Activated CD4-positive, alpha-beta T cell treated with anti-CD3 and anti-CD28 coated beads, Interleukin-2, amount 10 ng/mL, durations not matched to agents 24 days and 14 days (primary cell): ENCODE measurements around the gene SLIT2. TPM values are rescaled to one million over a fixed set of nuclear protein-coding genes. Genes with fewer than 3 reads are reported as not detected.

Experiments
- DNase-seq: peaks from one replicate; pipeline ENCODE4 v3.0.0; 2022
- H3K27ac Mint-ChIP-seq: one replicate; pipeline ENCODE4 v1.8.0; 2022; ENCODE audit warnings: mild to moderate bottlenecking, mixed read lengths
- H3K27me3 Mint-ChIP-seq: one replicate; pipeline ENCODE4 v1.8.0; 2022; ENCODE audit warnings: mixed read lengths
- H3K36me3 Mint-ChIP-seq: one replicate; pipeline ENCODE4 v1.8.0; 2022; ENCODE audit warnings: low read depth, mild to moderate bottlenecking, mixed read lengths
- H3K4me1 Mint-ChIP-seq: one replicate; pipeline ENCODE4 v1.8.0; 2021; ENCODE audit warnings: mixed read lengths
- H3K4me3 Mint-ChIP-seq: one replicate; pipeline ENCODE4 v1.8.0; 2022; ENCODE audit warnings: mild to moderate bottlenecking, moderate library complexity, mixed read lengths
- H3K9me3 Mint-ChIP-seq: one replicate; pipeline ENCODE4 v1.8.0; 2021; ENCODE audit warnings: mixed read lengths
- intact Hi-C: fragments of 100-400 bp; cut with micrococcal nuclease; formaldehyde crosslinking; loops from one replicate; pipeline ENCODE4 v1.15.1; 2023
- total RNA-seq: library from RNA; stranded (reverse); gene quantifications from 2 replicates; pipeline ENCODE4 v1.2.3, GENCODE V29; 2022

SLIT2 gene
- total RNA-seq, 1 donor from 2014 or later, result 0.07 TPM

DNA sequence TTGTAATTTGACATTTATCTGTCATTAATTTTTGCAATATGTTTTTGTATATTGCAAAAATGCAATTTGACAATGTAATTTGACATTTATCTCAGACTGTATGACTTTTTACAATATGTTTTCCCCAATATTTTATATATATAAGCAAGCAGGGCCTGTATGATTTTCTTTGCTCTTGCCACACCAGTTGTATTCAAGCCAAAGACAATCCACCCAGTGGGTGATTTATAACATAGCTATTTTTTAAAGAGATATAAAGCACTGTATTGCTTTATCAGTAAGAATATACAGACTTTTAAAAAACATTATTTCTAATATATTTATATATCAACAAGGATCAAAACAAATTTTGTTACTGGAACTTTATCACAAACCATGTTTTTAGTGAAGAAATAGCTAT, 47.3 kb downstream of the SLIT2 start:
- Mint-ChIP-seq H3K9me3 (no peaks in the 10 kb centered on the region), H3K4me1 (no peaks in the 10 kb centered on the region)

GRCh38 chr4:20299515-20299914, 47.8 kb downstream of the SLIT2 start:
- H3K9me3 Mint-ChIP-seq, result no peaks in the 10 kb centered on the region

More for the DNA sequence above, 47.3 kb downstream of the SLIT2 start:
- no peak for DNase-seq
- H3K27me3 Mint-ChIP-seq, result no peaks in the 10 kb centered on the region
- no peak overlapping the region for H3K4me3 Mint-ChIP-seq
- intact Hi-C loops, result no loop called here
- H3K27ac Mint-ChIP-seq, result no peak overlapping the region
- H3K36me3 Mint-ChIP-seq, result no peaks in the 10 kb centered on the region

DNA sequence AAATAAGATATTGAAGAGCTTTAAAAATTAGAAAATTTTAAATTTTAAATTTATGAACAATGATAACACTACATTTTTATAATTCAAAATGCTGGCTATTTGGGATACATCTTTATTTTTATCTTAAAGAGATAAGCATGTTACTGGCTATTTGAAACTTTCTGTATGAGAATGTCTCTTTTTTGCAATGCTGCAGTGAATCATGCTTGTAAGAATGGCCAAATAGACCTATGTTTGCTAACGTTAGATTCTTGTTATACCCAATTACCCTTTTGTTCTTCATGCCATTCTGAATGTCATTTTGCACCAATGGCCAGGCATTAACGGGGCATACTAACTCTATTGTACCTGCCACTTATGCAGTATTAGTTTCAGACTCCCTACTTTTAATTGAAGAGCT, 49.5 kb downstream of the SLIT2 start:
- H3K27ac Mint-ChIP-seq, result no peak overlapping the region
- no peaks in the 10 kb centered on the region for H3K36me3 Mint-ChIP-seq
- no peaks in the 10 kb centered on the region for H3K9me3 Mint-ChIP-seq
- no peaks in the 10 kb centered on the region for H3K4me1 Mint-ChIP-seq
- H3K27me3 Mint-ChIP-seq, result no peaks in the 10 kb centered on the region
- DNase-seq, result no peak
- intact Hi-C loops, result no loop called here
- H3K4me3 Mint-ChIP-seq, result no peak overlapping the region

More at GRCh38 chr4:20299515-20299914, 47.8 kb downstream of the SLIT2 start:
- Mint-ChIP-seq H3K4me1 (no peaks in the 10 kb centered on the region), H3K4me3 (no peak overlapping the region), H3K36me3 (no peaks in the 10 kb centered on the region), H3K27ac (no peak overlapping the region), H3K27me3 (no peaks in the 10 kb centered on the region)
- no peak for DNase-seq
- intact Hi-C loops, result no loop called here
